SK-N-SH treated with all-trans-retinoic acid at 6 μM for 48 hours (cell line): ENCODE results near the gene NELFCD.

Experiments used
- ATAC-seq: fragments of 200-7000 bp; cut with Tn5 transposase; 3 replicates; pipeline ENCODE4 v1.9.1; 2020; ENCODE audit warnings: mild to moderate bottlenecking, moderate library complexity
- ARNTL ChIP-seq: fragments of 450-650 bp; formaldehyde crosslinking; IDR thresholded peaks from 2 replicates; pipeline ENCODE4 v1.5.0; 2020; ENCODE audit warnings: low read depth, mild to moderate bottlenecking, moderate library complexity, borderline replicate concordance
- CSDC2 ChIP-seq: fragments of 250-450 bp; sonication (Bioruptor Pico); IDR thresholded peaks from 2 replicates; pipeline ENCODE4 v1.5.0; 2020; ENCODE audit warnings: mild to moderate bottlenecking, moderate library complexity
- ESRRG ChIP-seq: fragments of 250-450 bp; sonication (Bioruptor Pico); IDR thresholded peaks from 2 replicates; pipeline ENCODE4 v1.6.1; 2021; ENCODE audit warnings: mild to moderate bottlenecking
- GLIS3 ChIP-seq: fragments of 250-450 bp; sonication (Bioruptor Pico); IDR thresholded peaks from 2 replicates; pipeline ENCODE4 v1.5.0; 2020; ENCODE audit warnings: mild to moderate bottlenecking, moderate library complexity
- ISL1 ChIP-seq: fragments of 250-450 bp; sonication (Bioruptor Pico); IDR thresholded peaks from 2 replicates; pipeline ENCODE4 v2.1.2; 2022; ENCODE audit warnings: mild to moderate bottlenecking, moderate library complexity
- OSR1 ChIP-seq: fragments of 250-450 bp; sonication (Bioruptor Pico); IDR thresholded peaks from 2 replicates; pipeline ENCODE4 v1.8.0; 2022; ENCODE audit warnings: moderate library complexity, mild to moderate bottlenecking, inconsistent platforms
- PPARA ChIP-seq: fragments of 250-450 bp; sonication (Bioruptor Pico); IDR thresholded peaks from 2 replicates; pipeline ENCODE4 v1.5.0; 2020; ENCODE audit warnings: mild to moderate bottlenecking, borderline replicate concordance
- RARB ChIP-seq: fragments of 250-450 bp; sonication (Bioruptor Pico); IDR thresholded peaks from 2 replicates; pipeline ENCODE4 v1.8.0; 2021; ENCODE audit warnings: mild to moderate bottlenecking, moderate library complexity
- SNAI2 ChIP-seq: fragments of 250-450 bp; sonication (Bioruptor Pico); IDR thresholded peaks from 2 replicates; pipeline ENCODE4 v1.5.0; 2020; ENCODE audit warnings: mild to moderate bottlenecking, moderate library complexity
- TCF4 ChIP-seq: fragments of 250-450 bp; sonication (Bioruptor Pico); IDR thresholded peaks from 2 replicates; pipeline ENCODE4 v1.8.0; 2021; ENCODE audit warnings: mild to moderate bottlenecking, moderate library complexity, borderline replicate concordance
- TOX ChIP-seq: fragments of 250-450 bp; sonication (Bioruptor Pico); IDR thresholded peaks from 2 replicates; pipeline ENCODE4 v1.8.0; 2021; ENCODE audit warnings: mild to moderate bottlenecking, moderate library complexity, borderline replicate concordance
- ZC3H10 ChIP-seq: fragments of 250-450 bp; sonication (Bioruptor Pico); IDR thresholded peaks from 2 replicates; pipeline ENCODE4 v1.5.1; 2021; ENCODE audit warnings: mild to moderate bottlenecking, moderate library complexity
- ZFP3 ChIP-seq: fragments of 250-450 bp; sonication (Bioruptor Pico); IDR thresholded peaks from 2 replicates; pipeline ENCODE4 v1.5.0; 2020; ENCODE audit warnings: mild to moderate bottlenecking, moderate library complexity
- ZFP30 ChIP-seq: fragments of 450-650 bp; formaldehyde crosslinking; IDR thresholded peaks from 2 replicates; pipeline ENCODE4 v1.5.0; 2022; ENCODE audit warnings: mild to moderate bottlenecking, moderate library complexity
- ZNF565 ChIP-seq: fragments of 450-650 bp; formaldehyde crosslinking; conservative IDR thresholded peaks from 2 replicates; pipeline ENCODE4 v1.5.0; 2020; ENCODE audit warnings: low read depth, mild to moderate bottlenecking, moderate library complexity
- ZNF70 ChIP-seq: fragments of 450-650 bp; formaldehyde crosslinking; IDR thresholded peaks from 2 replicates; pipeline ENCODE4 v1.5.0; 2020; ENCODE audit warnings: mild to moderate bottlenecking, moderate library complexity
- ZNF8 ChIP-seq: fragments of 450-650 bp; formaldehyde crosslinking; IDR thresholded peaks from 2 replicates; pipeline ENCODE4 v1.5.0; 2020; ENCODE audit warnings: mild to moderate bottlenecking, moderate library complexity
- TF ChIP-seq, protein P1 (sequence below): fragments of 250-450 bp; sonication (Bioruptor Pico); IDR thresholded peaks from 2 replicates; pipeline ENCODE4 v1.5.1; 2020; ENCODE audit warnings: low read depth, mild to moderate bottlenecking, moderate library complexity
- TF ChIP-seq, protein P2 (sequence below): fragments of 250-450 bp; sonication (Bioruptor Pico); IDR thresholded peaks from 2 replicates; pipeline ENCODE4 v1.5.1; 2021; ENCODE audit warnings: mild to moderate bottlenecking, moderate library complexity
- TF ChIP-seq, protein P3 (sequence below): fragments of 250-450 bp; sonication (Bioruptor Pico); IDR thresholded peaks from 2 replicates; pipeline ENCODE4 v1.5.0; 2020; ENCODE audit warnings: mild to moderate bottlenecking, moderate library complexity
- TF ChIP-seq, protein P4 (sequence below): fragments of 250-450 bp; sonication (Bioruptor Pico); IDR thresholded peaks from 2 replicates; pipeline ENCODE4 v1.8.0; 2020; ENCODE audit warnings: mild to moderate bottlenecking, moderate library complexity, borderline replicate concordance
- TF ChIP-seq, protein P5 (sequence below): fragments of 250-450 bp; sonication (Bioruptor Pico); IDR thresholded peaks from 2 replicates; pipeline ENCODE4 v1.8.0; 2021; ENCODE audit warnings: low read depth, mild to moderate bottlenecking, moderate library complexity, borderline replicate concordance

NELFCD gene

DNA sequence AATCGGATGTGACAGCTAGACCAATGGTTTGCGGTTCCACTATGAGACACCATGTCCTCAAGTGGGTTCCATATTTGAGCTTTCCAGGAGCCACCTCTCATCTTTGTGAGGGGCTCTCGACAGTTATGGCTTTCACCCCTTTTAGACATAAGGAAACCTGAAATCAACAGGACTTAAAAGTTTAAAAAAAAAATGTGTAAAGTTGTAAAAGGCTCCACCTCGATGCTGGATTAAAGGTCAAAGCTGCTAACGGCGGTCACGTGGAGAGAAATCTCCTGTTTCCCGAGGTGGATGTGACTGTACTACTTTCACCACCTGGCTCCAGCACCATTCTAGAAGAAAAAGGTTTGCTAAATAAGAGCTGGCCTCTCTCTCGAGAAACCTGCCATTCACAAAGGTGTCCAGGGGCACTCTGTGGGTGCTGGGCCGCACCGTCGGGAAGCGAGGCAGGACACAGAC lies 50.5 kb downstream of the NELFCD start:
- no peak for ATAC-seq
- no peak for TF ChIP-seq ZC3H10
- no peak for TF ChIP-seq ISL1 (CRISPR knock-in tag)
- TF ChIP-seq SNAI2 (CRISPR knock-in tag) = no peak
- TF ChIP-seq TCF4 (CRISPR knock-in tag) = no peak
- no peak for TF ChIP-seq PPARA (CRISPR knock-in tag)
- no peak for TF ChIP-seq CSDC2 (CRISPR knock-in tag)
- no peak for TF ChIP-seq ZNF70 (CRISPR knock-in tag)

DNA sequence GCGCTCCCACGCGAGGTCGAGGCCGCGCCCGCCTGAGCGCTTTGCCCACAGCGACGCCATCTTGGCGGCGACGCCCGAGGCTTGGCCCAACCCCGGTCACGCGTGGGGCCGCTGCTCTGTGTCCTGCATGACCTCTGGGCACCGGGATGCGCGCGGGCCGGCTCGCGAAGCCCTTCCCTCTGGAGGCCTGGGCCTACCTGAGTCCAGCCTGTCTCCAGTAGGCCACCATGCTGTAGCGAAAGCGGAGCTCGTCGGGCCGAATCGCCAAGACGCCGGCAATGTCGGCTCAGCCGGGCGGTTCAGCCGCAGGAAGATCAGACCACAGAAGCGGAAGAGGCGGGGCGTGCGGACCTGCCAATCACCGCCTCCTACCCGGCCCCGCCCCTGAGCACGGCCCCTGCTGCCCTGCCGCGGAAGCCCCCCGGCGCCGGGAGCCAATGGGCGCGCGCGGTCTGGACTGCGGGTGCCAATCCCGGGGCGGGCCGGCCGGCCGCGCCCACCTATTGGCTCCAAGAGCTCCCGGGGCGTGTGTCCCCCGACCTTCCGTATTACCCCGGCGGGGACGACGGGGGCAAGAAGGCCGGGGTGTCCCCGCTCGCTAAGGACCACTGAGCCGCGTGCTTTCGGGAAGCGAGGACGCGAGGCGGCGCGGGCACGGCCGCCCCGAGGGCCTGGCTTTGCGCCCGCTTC lies 51.1 kb downstream of the NELFCD start, which contains the start of gene ATP5F1E:
TSS of gene ATP5F1E (minus strand) at position 313 of the 690 bp plus-strand sequence. CDS start at position 229, 84 bp downstream.
- TF ChIP-seq ARNTL (CRISPR knock-in tag) (no peak), OSR1 (CRISPR knock-in tag) (no peak), TOX (CRISPR knock-in tag) (no peak), ZC3H10 (no peak), CSDC2 (CRISPR knock-in tag) (peak; percentile 94), GLIS3 (CRISPR knock-in tag) (0 out of 2 replicates have a peak, but pooled peaks have one; percentile 59), TCF4 (CRISPR knock-in tag) (no peak), SNAI2 (CRISPR knock-in tag) (peak; percentile 85; the same call in 1 of the 2 replicates), ZNF565 (CRISPR knock-in tag) (peak; percentile 66; the same call in 1 of the 2 replicates), ZNF8 (CRISPR knock-in tag) (no peak), ESRRG (CRISPR knock-in tag) (0 out of 2 replicates have a peak, but pooled peaks have one; percentile 38), RARB (CRISPR knock-in tag) (no peak), ZNF70 (CRISPR knock-in tag) (no peak), ZFP30 (CRISPR knock-in tag) (no peak), ZFP3 (CRISPR knock-in tag) (peak; percentile 79)
- TF ChIP-seq, protein P1, sequence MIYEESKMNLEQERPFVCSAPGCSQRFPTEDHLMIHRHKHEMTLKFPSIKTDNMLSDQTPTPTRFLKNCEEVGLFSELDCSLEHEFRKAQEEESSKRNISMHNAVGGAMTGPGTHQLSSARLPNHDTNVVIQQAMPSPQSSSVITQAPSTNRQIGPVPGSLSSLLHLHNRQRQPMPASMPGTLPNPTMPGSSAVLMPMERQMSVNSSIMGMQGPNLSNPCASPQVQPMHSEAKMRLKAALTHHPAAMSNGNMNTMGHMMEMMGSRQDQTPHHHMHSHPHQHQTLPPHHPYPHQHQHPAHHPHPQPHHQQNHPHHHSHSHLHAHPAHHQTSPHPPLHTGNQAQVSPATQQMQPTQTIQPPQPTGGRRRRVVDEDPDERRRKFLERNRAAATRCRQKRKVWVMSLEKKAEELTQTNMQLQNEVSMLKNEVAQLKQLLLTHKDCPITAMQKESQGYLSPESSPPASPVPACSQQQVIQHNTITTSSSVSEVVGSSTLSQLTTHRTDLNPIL (CRISPR knock-in tag) = no peak
- TF ChIP-seq, protein P2, sequence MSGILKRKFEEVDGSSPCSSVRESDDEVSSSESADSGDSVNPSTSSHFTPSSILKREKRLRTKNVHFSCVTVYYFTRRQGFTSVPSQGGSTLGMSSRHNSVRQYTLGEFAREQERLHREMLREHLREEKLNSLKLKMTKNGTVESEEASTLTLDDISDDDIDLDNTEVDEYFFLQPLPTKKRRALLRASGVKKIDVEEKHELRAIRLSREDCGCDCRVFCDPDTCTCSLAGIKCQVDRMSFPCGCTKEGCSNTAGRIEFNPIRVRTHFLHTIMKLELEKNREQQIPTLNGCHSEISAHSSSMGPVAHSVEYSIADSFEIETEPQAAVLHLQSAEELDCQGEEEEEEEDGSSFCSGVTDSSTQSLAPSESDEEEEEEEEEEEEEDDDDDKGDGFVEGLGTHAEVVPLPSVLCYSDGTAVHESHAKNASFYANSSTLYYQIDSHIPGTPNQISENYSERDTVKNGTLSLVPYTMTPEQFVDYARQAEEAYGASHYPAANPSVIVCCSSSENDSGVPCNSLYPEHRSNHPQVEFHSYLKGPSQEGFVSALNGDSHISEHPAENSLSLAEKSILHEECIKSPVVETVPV (CRISPR knock-in tag) = no peak
- TF ChIP-seq, protein P3, sequence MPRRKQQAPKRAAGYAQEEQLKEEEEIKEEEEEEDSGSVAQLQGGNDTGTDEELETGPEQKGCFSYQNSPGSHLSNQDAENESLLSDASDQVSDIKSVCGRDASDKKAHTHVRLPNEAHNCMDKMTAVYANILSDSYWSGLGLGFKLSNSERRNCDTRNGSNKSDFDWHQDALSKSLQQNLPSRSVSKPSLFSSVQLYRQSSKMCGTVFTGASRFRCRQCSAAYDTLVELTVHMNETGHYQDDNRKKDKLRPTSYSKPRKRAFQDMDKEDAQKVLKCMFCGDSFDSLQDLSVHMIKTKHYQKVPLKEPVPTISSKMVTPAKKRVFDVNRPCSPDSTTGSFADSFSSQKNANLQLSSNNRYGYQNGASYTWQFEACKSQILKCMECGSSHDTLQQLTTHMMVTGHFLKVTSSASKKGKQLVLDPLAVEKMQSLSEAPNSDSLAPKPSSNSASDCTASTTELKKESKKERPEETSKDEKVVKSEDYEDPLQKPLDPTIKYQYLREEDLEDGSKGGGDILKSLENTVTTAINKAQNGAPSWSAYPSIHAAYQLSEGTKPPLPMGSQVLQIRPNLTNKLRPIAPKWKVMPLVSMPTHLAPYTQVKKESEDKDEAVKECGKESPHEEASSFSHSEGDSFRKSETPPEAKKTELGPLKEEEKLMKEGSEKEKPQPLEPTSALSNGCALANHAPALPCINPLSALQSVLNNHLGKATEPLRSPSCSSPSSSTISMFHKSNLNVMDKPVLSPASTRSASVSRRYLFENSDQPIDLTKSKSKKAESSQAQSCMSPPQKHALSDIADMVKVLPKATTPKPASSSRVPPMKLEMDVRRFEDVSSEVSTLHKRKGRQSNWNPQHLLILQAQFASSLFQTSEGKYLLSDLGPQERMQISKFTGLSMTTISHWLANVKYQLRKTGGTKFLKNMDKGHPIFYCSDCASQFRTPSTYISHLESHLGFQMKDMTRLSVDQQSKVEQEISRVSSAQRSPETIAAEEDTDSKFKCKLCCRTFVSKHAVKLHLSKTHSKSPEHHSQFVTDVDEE (CRISPR knock-in tag) = no peak; the same call in 1 of the 2 replicates
- TF ChIP-seq, protein P4, sequence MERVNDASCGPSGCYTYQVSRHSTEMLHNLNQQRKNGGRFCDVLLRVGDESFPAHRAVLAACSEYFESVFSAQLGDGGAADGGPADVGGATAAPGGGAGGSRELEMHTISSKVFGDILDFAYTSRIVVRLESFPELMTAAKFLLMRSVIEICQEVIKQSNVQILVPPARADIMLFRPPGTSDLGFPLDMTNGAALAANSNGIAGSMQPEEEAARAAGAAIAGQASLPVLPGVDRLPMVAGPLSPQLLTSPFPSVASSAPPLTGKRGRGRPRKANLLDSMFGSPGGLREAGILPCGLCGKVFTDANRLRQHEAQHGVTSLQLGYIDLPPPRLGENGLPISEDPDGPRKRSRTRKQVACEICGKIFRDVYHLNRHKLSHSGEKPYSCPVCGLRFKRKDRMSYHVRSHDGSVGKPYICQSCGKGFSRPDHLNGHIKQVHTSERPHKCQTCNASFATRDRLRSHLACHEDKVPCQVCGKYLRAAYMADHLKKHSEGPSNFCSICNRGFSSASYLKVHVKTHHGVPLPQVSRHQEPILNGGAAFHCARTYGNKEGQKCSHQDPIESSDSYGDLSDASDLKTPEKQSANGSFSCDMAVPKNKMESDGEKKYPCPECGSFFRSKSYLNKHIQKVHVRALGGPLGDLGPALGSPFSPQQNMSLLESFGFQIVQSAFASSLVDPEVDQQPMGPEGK (CRISPR knock-in tag) = no peak
- TF ChIP-seq, protein P5, sequence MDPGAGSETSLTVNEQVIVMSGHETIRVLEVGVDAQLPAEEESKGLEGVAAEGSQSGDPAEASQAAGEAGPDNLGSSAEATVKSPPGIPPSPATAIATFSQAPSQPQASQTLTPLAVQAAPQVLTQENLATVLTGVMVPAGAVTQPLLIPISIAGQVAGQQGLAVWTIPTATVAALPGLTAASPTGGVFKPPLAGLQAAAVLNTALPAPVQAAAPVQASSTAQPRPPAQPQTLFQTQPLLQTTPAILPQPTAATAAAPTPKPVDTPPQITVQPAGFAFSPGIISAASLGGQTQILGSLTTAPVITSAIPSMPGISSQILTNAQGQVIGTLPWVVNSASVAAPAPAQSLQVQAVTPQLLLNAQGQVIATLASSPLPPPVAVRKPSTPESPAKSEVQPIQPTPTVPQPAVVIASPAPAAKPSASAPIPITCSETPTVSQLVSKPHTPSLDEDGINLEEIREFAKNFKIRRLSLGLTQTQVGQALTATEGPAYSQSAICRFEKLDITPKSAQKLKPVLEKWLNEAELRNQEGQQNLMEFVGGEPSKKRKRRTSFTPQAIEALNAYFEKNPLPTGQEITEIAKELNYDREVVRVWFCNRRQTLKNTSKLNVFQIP = no peak
- ATAC-seq = peak; percentile 99
